AML-193 (cell line): ENCODE results near the gene RGL2.

Source experiments
- DNase-seq, 2 experiments: peaks; one replicate each; lab custom pipeline; 2025; lab: John Stamatoyannopoulos, UW

Gene RGL2

GRCh38 chr6:33316603-33317418 lies 18.1 kb upstream of the RGL2 start:
- DNase-seq, result no peak

GRCh38 chr6:33315793-33316602 lies 17.3 kb upstream of the RGL2 start:
- DNase-seq, result no peak

- DNase-seq, result no peak
These were observed 16.4 kb upstream of the RGL2 start for GRCh38 chr6:33314943-33315792.

- DNase-seq, result peak; percentile 48 to 49
These were observed 15.8 kb upstream of the RGL2 start for GRCh38 chr6:33314515-33314942.

- peak; percentile 46 to 54 for DNase-seq
These were observed 15.2 kb upstream of the RGL2 start, which contains the start of gene TAPBP for GRCh38 chr6:33313709-33314514. Gene TAPBP (minus strand): TSS chr6:33314078. CDS start chr6:33314041, 37 bp downstream.

GRCh38 chr6:33313105-33313708 lies 14.5 kb upstream of the RGL2 start:
- DNase-seq, result peak; percentile 45 to 60

- DNase-seq, result peak; percentile 57 to 79
These were observed 13.8 kb upstream of the RGL2 start for GRCh38 chr6:33312361-33313104.

GRCh38 chr6:33306356-33306755 lies 7.6 kb upstream of the RGL2 start:
- DNase-seq, result no peak

- no peak for DNase-seq
These were observed 6.3 kb upstream of the RGL2 start for GRCh38 chr6:33305052-33305451.

- no peak for DNase-seq
These were observed 5.5 kb upstream of the RGL2 start for GRCh38 chr6:33304216-33304615.

GRCh38 chr6:33301877-33302276 lies 3.1 kb upstream of the RGL2 start:
- no peak for DNase-seq

GRCh38 chr6:33299237-33299944 lies 649 bp upstream of the RGL2 start:
- DNase-seq, result peak; percentile 90 to 91

- DNase-seq, result peak; percentile 69 to 83
These were observed 578 bp downstream of the RGL2 start for GRCh38 chr6:33297956-33298772.

GRCh38 chr6:33297406-33297955 lies 1.3 kb downstream of the RGL2 start:
- DNase-seq, result no peak

- DNase-seq, result no peak
These were observed 1.8 kb downstream of the RGL2 start for GRCh38 chr6:33296797-33297405.

- DNase-seq, result no peak
These were observed 2.9 kb downstream of the RGL2 start for GRCh38 chr6:33295621-33296369.
